T-cell (primary cell): ENCODE measurements around the gene FAM117B. TPM values are rescaled to one million over a fixed set of nuclear protein-coding genes. Genes with fewer than 3 reads are reported as not detected.

ENCODE experiments used
- ATAC-seq, 4 experiments: fragments of 200-7000 bp in 3 of 4; fragments of 150-1000 bp in 1 of 4; cut with Tn5 transposase; replicated peaks in 1 of 4; 1 replicate in 3 of 4; 2 replicates in 1 of 4; pipeline ENCODE4 v1.10.0; 2021; ENCODE audit warnings: moderate library complexity in 3 of 4, mild to moderate bottlenecking in 2 of 4, moderate number of reproducible peaks in 1 of 4
- CTCF ChIA-PET, 2 donors: fragments of 300-600 bp; sonication (Branson Sonifier 250); formaldehyde crosslinking; loops; one replicate each; lab custom pipeline; 2022; ENCODE audit warnings: antibody characterized with exemption in 2 of 2; lab: Charles Lee
- POLR2A ChIA-PET, 2 donors: fragments of 300-600 bp; sonication (Branson Sonifier 250); formaldehyde crosslinking; loops; one replicate each; lab custom pipeline; 2022; ENCODE audit warnings: antibody characterized with exemption in 2 of 2; lab: Charles Lee
- DNase-seq, 35 experiments: peaks; one replicate each; pipeline versions ENCODE4 v3.0.0 to v3.0.0-alpha.2; 2013 to 2023
- H3K27ac ChIP-seq: one replicate; pipeline ENCODE4 v1.5.1; 2013; ENCODE audit warnings: low read length
- H3K27me3 ChIP-seq, 2 experiments: replicated peaks in 1 of 2; 1 replicate in 1 of 2; 2 replicates in 1 of 2; pipeline versions ENCODE4 v1.6.1 to v1.7.0; 2013; ENCODE audit warnings: low read length in 1 of 2, mixed read lengths in 1 of 2; ENCODE audit not compliant: control insufficient read depth in 2 of 2, insufficient read depth in 2 of 2; ENCODE audit errors: extremely low read depth in 1 of 2
- H3K36me3 ChIP-seq, 2 donors: 1 replicate in 1 of 2; 2 replicates in 1 of 2; pipeline versions ENCODE4 v1.6.1 to v1.7.0; 2013; ENCODE audit warnings: low read length in 1 of 2; ENCODE audit not compliant: control insufficient read depth in 2 of 2, insufficient read depth in 1 of 2; ENCODE audit errors: extremely low read depth in 1 of 2
- H3K4me1 ChIP-seq, 2 experiments: 1 replicate in 1 of 2; 2 replicates in 1 of 2; pipeline versions ENCODE4 v1.6.1 to v1.7.0; 2013; ENCODE audit warnings: low read length in 2 of 2, mixed read lengths in 1 of 2; ENCODE audit not compliant: insufficient read depth in 2 of 2, control insufficient read depth in 1 of 2; ENCODE audit errors: extremely low read depth in 1 of 2
- H3K4me3 ChIP-seq, 2 donors: 1 replicate in 1 of 2; 2 replicates in 1 of 2; pipeline versions ENCODE4 v1.5.1 to v1.7.0; 2013; ENCODE audit warnings: mild to moderate bottlenecking in 2 of 2, low read length in 1 of 2, moderate library complexity in 1 of 2; ENCODE audit not compliant: control insufficient read depth in 1 of 2; ENCODE audit errors: extremely low read depth in 1 of 2
- H3K9me3 ChIP-seq: 2 replicates; pipeline ENCODE4 v1.7.0; 2013
- H3K27ac Mint-ChIP-seq, 2 donors: one replicate each; pipeline ENCODE4 v1.8.0; 2020 to 2021; ENCODE audit warnings: mild to moderate bottlenecking in 2 of 2, mixed read lengths in 2 of 2
- H3K27me3 Mint-ChIP-seq, 2 donors: one replicate each; pipeline ENCODE4 v1.8.0; 2021 to 2022; ENCODE audit warnings: mixed read lengths in 2 of 2
- H3K36me3 Mint-ChIP-seq: one replicate; pipeline ENCODE4 v1.8.0; 2021; ENCODE audit warnings: mixed read lengths
- H3K4me1 Mint-ChIP-seq, 3 donors: one replicate each; pipeline ENCODE4 v1.8.0; 2020 to 2022; ENCODE audit warnings: mixed read lengths in 3 of 3, mild to moderate bottlenecking in 1 of 3
- H3K4me3 Mint-ChIP-seq, 3 donors: one replicate each; pipeline ENCODE4 v1.8.0; 2020 to 2022; ENCODE audit warnings: mild to moderate bottlenecking in 3 of 3, mixed read lengths in 3 of 3, moderate library complexity in 3 of 3
- H3K9me3 Mint-ChIP-seq, 3 donors: one replicate each; pipeline ENCODE4 v1.8.0; 2020 to 2022; ENCODE audit warnings: mixed read lengths in 3 of 3
- WGBS: methylation state at CpG from one replicate; pipeline ENCODE4 v1.1.5; 2013; ENCODE audit warnings: missing lambda C conversion rate; ENCODE audit not compliant: insufficient coverage; 5-methylcytosine and 5-hydroxymethylcytosine counted together
- total RNA-seq, 35 experiments: library from RNA in 6 of 35; stranded (reverse) in 6 of 35; fragments of 120-200 nt in 1 of 35; gene quantifications; one replicate each; pipeline versions ENCODE4 v1.2.1 to v1.2.4 and lab custom pipeline; 2013 to 2026

The FAM117B gene
- total RNA-seq, 5 donors from 2014 or later (not counting 1 experiment from before 2014, with no cell fraction given), result 23.6 to 44.0 (median 28.4) TPM

GRCh38 chr2:202612145-202612544 lies 22.6 kb upstream of the FAM117B start:
- Mint-ChIP-seq H3K27ac (no peak overlapping the region), H3K9me3 (no peaks in the 10 kb centered on the region), H3K36me3 (no peaks in the 10 kb centered on the region), H3K4me3 (no peak overlapping the region), H3K27me3 (peaks cover 0 to 2% of the 10 kb centered on the region in 2 donors), H3K4me1 (peaks cover 0 to 7% (median 0%) of the 10 kb centered on the region in 3 donors)
- Histone ChIP-seq H3K36me3 (no peaks in the 10 kb centered on the region), H3K27ac (no peak overlapping the region), H3K9me3 (no peaks in the 10 kb centered on the region), H3K4me1 (no peaks in the 10 kb centered on the region), H3K27me3 (no peaks in the 10 kb centered on the region), H3K4me3 (no peak overlapping the region)
- ATAC-seq, result no peak
- DNase-seq, result no peak
- WGBS, result 83% methylated on average over 1 of the region's 1 CpG
- CTCF ChIA-PET, result no interaction called here
- POLR2A ChIA-PET, result interaction anchor here in 1 of 2 donors (0.6 kb wide), 1 partner anchor 1403 kb away, joined by 3 read pairs; no protein-coding TSS in a partner anchor

GRCh38 chr2:202613479-202613878 lies 21.3 kb upstream of the FAM117B start:
- Histone ChIP-seq H3K4me1 (no peaks in the 10 kb centered on the region), H3K9me3 (no peaks in the 10 kb centered on the region), H3K27ac (no peak overlapping the region), H3K27me3 (no peaks in the 10 kb centered on the region), H3K36me3 (no peaks in the 10 kb centered on the region), H3K4me3 (no peak overlapping the region)
- Mint-ChIP-seq H3K36me3 (no peaks in the 10 kb centered on the region), H3K4me3 (no peak overlapping the region), H3K27me3 (peaks cover 0 to 2% of the 10 kb centered on the region in 2 donors), H3K9me3 (no peaks in the 10 kb centered on the region), H3K27ac (no peak overlapping the region), H3K4me1 (peaks cover 0 to 7% (median 0%) of the 10 kb centered on the region in 3 donors)
- ATAC-seq (no peak), DNase-seq (no peak)
- no CpG with 5 or more reads among the region's 4 CpGs for WGBS
- ChIA-PET POLR2A (no interaction called here), CTCF (interaction anchor here in 1 of 2 donors (1.4 kb wide), 1 partner anchor 23 kb away, joined by 3 read pairs; no protein-coding TSS in a partner anchor)

DNA sequence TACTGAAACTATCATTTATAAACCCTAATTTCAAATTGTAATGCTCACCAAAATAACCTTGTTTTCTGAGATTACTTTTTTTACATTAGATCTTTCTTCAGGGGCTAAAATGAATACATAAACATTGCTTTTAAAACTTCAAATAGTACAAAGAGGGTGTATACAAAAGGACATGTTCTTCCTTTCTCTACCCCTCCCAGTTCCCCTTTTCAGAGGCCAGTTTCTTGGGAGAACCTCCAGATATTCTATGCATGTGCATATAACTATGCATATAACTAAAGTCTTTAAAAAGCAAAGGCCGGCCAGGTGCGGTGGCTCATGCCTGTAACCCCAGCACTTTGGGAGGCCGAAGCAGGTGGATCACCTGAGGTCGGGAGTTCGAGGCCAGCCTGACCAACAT lies 10.6 kb upstream of the FAM117B start:
- Mint-ChIP-seq H3K9me3 (no peaks in the 10 kb centered on the region), H3K27ac (no peak overlapping the region), H3K4me3 (no peak overlapping the region), H3K4me1 (peaks cover 0 to 6% (median 3%) of the 10 kb centered on the region in 3 donors), H3K36me3 (no peaks in the 10 kb centered on the region), H3K27me3 (no peaks in the 10 kb centered on the region)
- H3K4me1 ChIP-seq, result peaks cover 6 to 12% of the 10 kb centered on the region in 2 experiments
- ChIA-PET CTCF (no interaction called here), POLR2A (no interaction called here)
- no peaks in the 10 kb centered on the region for H3K36me3 ChIP-seq
- H3K27ac ChIP-seq, result no peak overlapping the region
- no peak for ATAC-seq
- no peak overlapping the region for H3K4me3 ChIP-seq
- DNase-seq, result no peak
- WGBS, result no CpG with 5 or more reads among the region's 5 CpGs
- no peaks in the 10 kb centered on the region for H3K27me3 ChIP-seq
- no peaks in the 10 kb centered on the region for H3K9me3 ChIP-seq

DNA sequence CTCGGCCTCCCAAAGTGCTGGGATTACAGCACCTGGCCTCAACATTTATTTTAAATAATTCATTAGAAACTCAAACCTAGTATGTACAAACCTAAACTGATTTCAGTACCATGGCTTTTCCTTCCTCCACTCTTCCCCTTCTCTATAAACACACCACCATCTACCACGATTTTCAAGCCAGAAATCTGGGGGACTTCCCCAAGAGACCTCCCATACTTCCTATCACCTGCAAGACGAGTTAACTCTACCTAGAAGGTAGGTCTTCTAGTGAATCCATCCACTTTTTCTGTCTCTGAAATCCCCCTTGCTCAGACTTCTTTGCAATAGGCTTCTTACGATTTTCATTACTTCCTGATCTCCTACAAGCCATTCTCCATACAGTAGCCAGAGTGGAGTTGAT lies 7.7 kb upstream of the FAM117B start:
- 40% methylated on average over 3 of the region's 4 CpGs for WGBS
- ATAC-seq (peak in 1 of 4 experiments; percentile 48), DNase-seq (no peak)
- ChIA-PET CTCF (interaction anchor here in 1 of 2 donors (0.6 kb wide), 1 partner anchor 623 kb away, joined by 3 read pairs; no protein-coding TSS in a partner anchor), POLR2A (no interaction called here)
- no peaks in the 10 kb centered on the region for H3K9me3 Mint-ChIP-seq
- no peaks in the 10 kb centered on the region for H3K36me3 Mint-ChIP-seq
- Histone ChIP-seq H3K36me3 (no peaks in the 10 kb centered on the region), H3K4me1 (peaks cover 6 to 15% of the 10 kb centered on the region in 2 experiments), H3K27ac (no peak overlapping the region), H3K4me3 (no peak overlapping the region), H3K9me3 (no peaks in the 10 kb centered on the region), H3K27me3 (no peaks in the 10 kb centered on the region)
- no peak overlapping the region for H3K27ac Mint-ChIP-seq
- peaks cover 9 to 15% (median 10%) of the 10 kb centered on the region in 3 donors for H3K4me1 Mint-ChIP-seq
- no peak overlapping the region for H3K4me3 Mint-ChIP-seq
- H3K27me3 Mint-ChIP-seq, result no peaks in the 10 kb centered on the region

- ATAC-seq (no peak), DNase-seq (no peak)
- H3K4me3 Mint-ChIP-seq, result no peak overlapping the region
- no peaks in the 10 kb centered on the region for H3K9me3 ChIP-seq
- peaks cover 18 to 23% (median 20%) of the 10 kb centered on the region in 3 donors for H3K4me1 Mint-ChIP-seq
- no peaks in the 10 kb centered on the region for H3K27me3 Mint-ChIP-seq
- no peak overlapping the region for H3K27ac Mint-ChIP-seq
- H3K9me3 Mint-ChIP-seq, result no peaks in the 10 kb centered on the region
- CTCF ChIA-PET, result no interaction called here
- 100% methylated on average over 3 of the region's 3 CpGs for WGBS
- H3K36me3 ChIP-seq, result no peaks in the 10 kb centered on the region
- no peaks in the 10 kb centered on the region for H3K36me3 Mint-ChIP-seq
- peaks cover 9 to 19% of the 10 kb centered on the region in 2 experiments for H3K4me1 ChIP-seq
- POLR2A ChIA-PET, result interaction anchor here in 1 of 2 donors (0.6 kb wide), 1 partner anchor 123 kb away, joined by 4 read pairs; no protein-coding TSS in a partner anchor
- H3K27ac ChIP-seq, result no peak overlapping the region
- no peak overlapping the region for H3K4me3 ChIP-seq
- H3K27me3 ChIP-seq, result no peaks in the 10 kb centered on the region
Measured at GRCh38 chr2:202628646-202629198, 6.0 kb upstream of the FAM117B start.

DNA sequence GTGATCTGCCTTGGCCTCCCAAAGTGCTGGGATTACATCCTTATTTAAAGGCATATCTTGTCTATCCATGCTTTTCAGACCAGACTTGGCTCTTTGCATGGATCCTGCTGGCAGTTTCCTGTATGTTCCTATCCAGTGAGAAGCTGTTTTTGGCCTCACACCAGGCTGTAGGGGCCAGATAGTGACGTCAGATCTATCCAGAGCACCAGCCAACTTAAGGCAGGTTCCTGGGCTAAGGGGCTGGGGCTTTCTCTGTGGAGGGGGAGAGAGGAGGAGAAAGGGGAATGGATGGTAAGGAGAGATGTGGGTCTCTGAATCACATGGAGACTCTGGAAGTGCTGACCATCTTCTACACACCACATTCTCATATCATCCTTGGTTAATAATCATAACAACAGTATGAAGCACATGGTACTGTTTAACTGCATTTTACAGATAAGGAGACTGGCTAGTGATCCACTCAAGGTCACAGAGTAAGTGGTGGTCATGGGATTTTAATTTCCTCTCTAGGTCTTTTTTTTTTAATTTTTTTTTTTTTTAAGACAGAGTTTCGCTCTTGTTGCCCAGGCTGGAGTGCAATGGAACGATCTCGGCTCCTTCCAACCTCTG lies 2.0 kb upstream of the FAM117B start:
- Mint-ChIP-seq H3K27me3 (no peaks in the 10 kb centered on the region), H3K27ac (peak overlapping the region; percentile 12 to 56), H3K36me3 (peaks cover 5% of the 10 kb centered on the region), H3K4me1 (peaks cover 35 to 42% (median 39%) of the 10 kb centered on the region in 3 donors), H3K9me3 (no peaks in the 10 kb centered on the region), H3K4me3 (peak overlapping the region; percentile 37 to 50 (median 40))
- ATAC-seq (no peak), DNase-seq (no peak)
- CTCF ChIA-PET, result no interaction called here
- POLR2A ChIA-PET, result interaction anchor here in 1 of 2 donors (0.6 kb wide), 1 partner anchor 633 kb away, joined by 3 read pairs; no protein-coding TSS in a partner anchor
- Histone ChIP-seq H3K27ac (no peak overlapping the region), H3K4me3 (no peak overlapping the region), H3K4me1 (peaks cover 15 to 17% of the 10 kb centered on the region in 2 experiments), H3K9me3 (no peaks in the 10 kb centered on the region), H3K27me3 (no peaks in the 10 kb centered on the region), H3K36me3 (no peaks in the 10 kb centered on the region)
- WGBS, result 100% methylated on average over 2 of the region's 4 CpGs
